Panc1 (cell line): ENCODE results near the gene DUSP12. TPM values are rescaled to one million over a fixed set of nuclear protein-coding genes. Genes with fewer than 3 reads are reported as not detected.

Experiments used
- ATAC-seq: fragments of 200-7000 bp; cut with Tn5 transposase; 2 replicates; pipeline ENCODE4 v1.9.1; 2020; ENCODE audit warnings: mild to moderate bottlenecking, moderate library complexity
- BruUV-seq: library from RNA; stranded (reverse); fragments of 400-500 nt; replicated peaks from 2 replicates; lab custom pipeline; 2021; lab: Mats Ljungman, UMichigan
- CTCF ChIA-PET: fragments of 300-600 bp; sonication (Branson Sonifier 250); formaldehyde crosslinking; loops from one replicate; lab custom pipeline; 2022; ENCODE audit warnings: antibody characterized with exemption; lab: Charles Lee
- POLR2A ChIA-PET: fragments of 300-600 bp; sonication (Branson Sonifier 250); formaldehyde crosslinking; loops from one replicate; lab custom pipeline; 2022; ENCODE audit warnings: antibody characterized with exemption; lab: Charles Lee
- DNase-seq: peaks from one replicate; pipeline ENCODE4 v3.0.0-alpha.2; 2010; ENCODE audit warnings: low read depth, low spot score
- H3K27ac ChIP-seq: 2 replicates; pipeline ENCODE4 v1.5.1; 2011; ENCODE audit warnings: mild to moderate bottlenecking, low read length, inconsistent platforms
- H3K27me3 ChIP-seq: fragments of 200-500 bp; sonication (Bioruptor generic); 2 replicates; pipeline ENCODE4 v1.6.0; 2014; ENCODE audit warnings: low read length, inconsistent platforms; ENCODE audit not compliant: control insufficient read depth, insufficient read depth
- H3K36me3 ChIP-seq: fragments of 200-500 bp; sonication (Bioruptor generic); 2 replicates; pipeline ENCODE4 v1.5.1; 2014; ENCODE audit warnings: inconsistent platforms, mild to moderate bottlenecking, low read length, moderate library complexity; ENCODE audit not compliant: control insufficient read depth, insufficient read depth
- H3K4me1 ChIP-seq: 2 replicates; pipeline ENCODE4 v1.5.1; 2011; ENCODE audit warnings: inconsistent platforms, mild to moderate bottlenecking, low read length, moderate library complexity; ENCODE audit not compliant: control insufficient read depth, insufficient read depth
- H3K4me3 ChIP-seq, 2 experiments: 2 replicates each; pipeline ENCODE4 v1.5.1; 2011 to 2012; ENCODE audit warnings: low read depth in 2 of 2, low read length in 2 of 2, mild to moderate bottlenecking in 2 of 2, inconsistent platforms in 1 of 2, moderate library complexity in 1 of 2
- H3K9me3 ChIP-seq: fragments of 200-500 bp; sonication (Bioruptor generic); 2 replicates; pipeline ENCODE4 v1.5.1; 2014; ENCODE audit warnings: low read depth, mild to moderate bottlenecking, inconsistent platforms, low read length, moderate library complexity; ENCODE audit not compliant: control insufficient read depth, insufficient read depth
- CTCF ChIP-seq: fragments of 450-650 bp; IDR thresholded peaks from 2 replicates; pipeline ENCODE4 v1.5.1; 2017; ENCODE audit warnings: mild to moderate bottlenecking
- POLR2AphosphoS5 ChIP-seq: IDR thresholded peaks from 2 replicates; pipeline ENCODE4 v1.6.1; 2012; ENCODE audit warnings: mild to moderate bottlenecking, low read depth, low read length, moderate library complexity
- REST ChIP-seq, 2 experiments: IDR thresholded peaks; 2 replicates each; pipeline ENCODE4 v1.6.1; 2011 to 2012; ENCODE audit warnings: low read depth in 2 of 2, control low read depth in 1 of 2, low read length in 1 of 2, mild to moderate bottlenecking in 1 of 2, moderate library complexity in 1 of 2; ENCODE audit not compliant: insufficient read depth in 1 of 2
- SIN3A ChIP-seq: IDR thresholded peaks from 2 replicates; pipeline ENCODE4 v1.6.1; 2012; ENCODE audit warnings: low read depth, mild to moderate bottlenecking, low read length, moderate library complexity, borderline replicate concordance; ENCODE audit not compliant: insufficient read depth
- TCF7L2 ChIP-seq: IDR thresholded peaks from 2 replicates; pipeline ENCODE4 v1.6.1; 2011; ENCODE audit warnings: mild to moderate bottlenecking, low read depth, low read length, inconsistent platforms
- in situ Hi-C: cut with HindIII; loops from 2 replicates; pipeline ENCODE4 v1.10.0; 2016; ENCODE audit warnings: low sequenced_read_pairs, low pct_unique_long_range_greater_than_20kb
- intact Hi-C: fragments of 100-400 bp; cut with micrococcal nuclease; formaldehyde crosslinking; loops from one replicate; pipeline ENCODE4 v1.10.0; 2022; ENCODE audit not compliant: unreplicated experiment
- total RNA-seq: library from RNA; stranded (reverse); gene quantifications from one replicate; pipeline ENCODE4 v1.2.1, GENCODE V29; 2021; ENCODE audit not compliant: unreplicated experiment

The DUSP12 gene
- total RNA-seq, 1 experiment from 2014 or later: 22.0 TPM

GRCh38 chr1:161735837-161736236 lies 13.7 kb upstream of the DUSP12 start:
- intact Hi-C loops: loop anchor here (10.0 kb wide), 1 partner anchor 171 kb away; no protein-coding TSS in a partner anchor
- BruUV-seq: no TSS peak
- ATAC-seq (no peak), DNase-seq (no peak)
- ChIA-PET POLR2A (no interaction called here), CTCF (no interaction called here)
- TF ChIP-seq TCF7L2 (no peak), CTCF (no peak), SIN3A (no peak), REST (IDR thresholded peaks at IDR 0.05; ENCODE audit: insufficient read depth in 1 of 2, low read depth in 2 of 2, low read length in 1 of 2) (no peak), POLR2AphosphoS5 (no peak)
- no peaks in the 10 kb centered on the region for H3K27me3 ChIP-seq
- no peaks in the 10 kb centered on the region for H3K36me3 ChIP-seq
- H3K4me3 ChIP-seq: no peak overlapping the region
- no peaks in the 10 kb centered on the region for H3K9me3 ChIP-seq
- H3K27ac ChIP-seq: no peak overlapping the region
- in situ Hi-C loops: loop anchor here (25.0 kb wide), 1 partner anchor 199 kb away; the partner anchor contains the start of gene FCGR3A
- no peaks in the 10 kb centered on the region for H3K4me1 ChIP-seq

GRCh38 chr1:161736335-161736969 lies 13.1 kb upstream of the DUSP12 start:
- CTCF ChIA-PET: interaction anchor here (2.3 kb wide), 1 partner anchor 10 kb away, joined by 9 read pairs; no protein-coding TSS in a partner anchor

More at GRCh38 chr1:161736335-161736969, 13.1 kb upstream of the DUSP12 start:
- BruUV-seq: no TSS peak
- H3K4me1 ChIP-seq: no peaks in the 10 kb centered on the region
- intact Hi-C loops (loop anchor here (10.0 kb wide), 1 partner anchor 172 kb away; no protein-coding TSS in a partner anchor), in situ Hi-C loops (loop anchor here (25.0 kb wide), 1 partner anchor 199 kb away; the partner anchor contains the start of gene FCGR3A)
- POLR2A ChIA-PET: no interaction called here
- H3K9me3 ChIP-seq: no peaks in the 10 kb centered on the region
- TF ChIP-seq REST (IDR thresholded peaks at IDR 0.05; ENCODE audit: insufficient read depth in 1 of 2, low read depth in 2 of 2, low read length in 1 of 2) (no peak), CTCF (no peak), POLR2AphosphoS5 (no peak), TCF7L2 (no peak), SIN3A (no peak)
- no peaks in the 10 kb centered on the region for H3K36me3 ChIP-seq
- H3K27me3 ChIP-seq: no peaks in the 10 kb centered on the region
- H3K4me3 ChIP-seq: no peak overlapping the region
- no peak for DNase-seq
- H3K27ac ChIP-seq: no peak overlapping the region
- ATAC-seq: peak; percentile 31; the same call in 1 of the 2 replicates
